ENCODE measurements around the gene PRR7. TPM values are rescaled to one million over a fixed set of nuclear protein-coding genes. Genes with fewer than 3 reads are reported as not detected.

PRR7 gene
- total RNA-seq, 2 experiments from 2014 or later, result 9.8 to 11.6 TPM

DNA sequence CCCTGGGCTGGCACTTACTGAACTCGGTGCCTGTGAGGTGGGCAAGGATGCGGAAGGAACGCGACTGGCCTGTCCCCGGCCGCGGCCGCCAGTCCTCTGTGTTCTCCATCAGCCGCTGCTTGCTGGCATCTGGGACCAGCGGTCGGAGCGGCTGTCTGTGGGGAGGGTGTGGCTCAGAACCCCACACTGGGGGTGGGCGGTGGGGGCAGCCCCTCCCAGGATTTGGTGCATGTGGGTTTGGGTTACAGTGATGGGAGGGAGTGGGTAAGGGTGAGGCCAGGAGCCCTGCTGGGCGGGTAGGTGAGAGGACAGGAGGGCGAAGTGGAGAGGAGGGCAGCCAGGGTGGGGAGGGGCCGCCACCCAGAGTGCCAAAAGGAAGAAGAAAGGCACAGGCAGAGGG lies 44.4 kb downstream of the PRR7 start:
- no peaks in the 10 kb centered on the region for H3K9me3 Mint-ChIP-seq (ENCODE audit: insufficient read depth)
- H3K4me3 Mint-ChIP-seq, result no peak overlapping the region
- ChIA-PET CTCF (interaction anchor here (0.6 to 0.9 kb wide), 2 partner anchors 13 to 36 kb away, joined by 3 read pairs; no protein-coding TSS in a partner anchor), POLR2A (no interaction called here)
- H3K36me3 Mint-ChIP-seq (ENCODE audit: low read depth), result peaks cover 38% of the 10 kb centered on the region
- no peaks in the 10 kb centered on the region for H3K27me3 Mint-ChIP-seq (ENCODE audit: low read depth)
- H3K4me1 Mint-ChIP-seq (ENCODE audit: low read depth), result peaks cover 36% of the 10 kb centered on the region
- DNase-seq (no peak), ATAC-seq (no peak)
- no peak overlapping the region for H3K27ac Mint-ChIP-seq

DNA sequence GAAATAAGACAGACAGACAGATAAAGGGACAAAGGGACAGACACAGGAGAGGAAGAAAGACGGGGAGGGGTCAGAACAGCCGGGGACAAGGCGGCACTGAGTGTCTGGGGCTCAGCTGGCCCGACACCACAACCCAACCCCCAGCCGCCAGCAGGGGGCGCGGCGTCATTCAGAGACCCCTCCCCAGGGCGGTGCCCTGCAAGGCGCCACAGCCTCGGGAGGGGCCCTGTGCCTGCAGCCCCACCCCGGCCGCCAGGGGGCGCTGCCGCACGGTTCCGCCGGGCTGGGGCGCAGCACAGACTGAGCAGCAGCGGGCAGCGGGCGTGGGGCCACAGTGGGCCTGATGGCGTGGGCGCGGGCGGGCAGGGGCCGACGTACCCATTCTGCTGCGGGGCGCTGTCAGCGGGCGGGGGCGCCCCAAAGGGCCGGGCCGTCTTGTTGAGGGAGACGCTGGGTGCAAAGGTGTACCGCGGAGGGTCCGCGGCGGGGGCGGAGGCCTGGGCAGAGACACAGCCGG lies 44.9 kb downstream of the PRR7 start:
- Mint-ChIP-seq H3K4me3 (no peak overlapping the region), H3K9me3 (ENCODE audit: insufficient read depth) (no peaks in the 10 kb centered on the region), H3K36me3 (ENCODE audit: low read depth) (peaks cover 34% of the 10 kb centered on the region), H3K27ac (no peak overlapping the region), H3K4me1 (ENCODE audit: low read depth) (peaks cover 41% of the 10 kb centered on the region), H3K27me3 (ENCODE audit: low read depth) (no peaks in the 10 kb centered on the region)
- CTCF ChIA-PET, result interaction anchor here (0.6 to 2.0 kb wide), 3 partner anchors 10 to 36 kb away, joined by 3 to 7 read pairs (median 3); no protein-coding TSS in a partner anchor
- POLR2A ChIA-PET, result no interaction called here
- no peak for DNase-seq
- no peak for ATAC-seq

GRCh38 chr5:177491983-177492746 lies 45.6 kb downstream of the PRR7 start:
- H3K4me1 Mint-ChIP-seq (ENCODE audit: low read depth), result peaks cover 41% of the 10 kb centered on the region
- H3K36me3 Mint-ChIP-seq (ENCODE audit: low read depth), result peaks cover 33% of the 10 kb centered on the region
- no peaks in the 10 kb centered on the region for H3K9me3 Mint-ChIP-seq (ENCODE audit: insufficient read depth)
- ChIA-PET POLR2A (interaction anchor here (0.8 to 2.9 kb wide), 3 partner anchors 14 to 32 kb away, joined by 3 to 12 read pairs (median 3); no protein-coding TSS in a partner anchor), CTCF (interaction anchor here (0.6 to 4.4 kb wide), 9 partner anchors 9 to 102 kb away, joined by 3 to 19 read pairs (median 7); no protein-coding TSS in a partner anchor)
- no peaks in the 10 kb centered on the region for H3K27me3 Mint-ChIP-seq (ENCODE audit: low read depth)
- no peak overlapping the region for H3K27ac Mint-ChIP-seq
- no peak for DNase-seq
- ATAC-seq, result no peak
- no peak overlapping the region for H3K4me3 Mint-ChIP-seq

DNA sequence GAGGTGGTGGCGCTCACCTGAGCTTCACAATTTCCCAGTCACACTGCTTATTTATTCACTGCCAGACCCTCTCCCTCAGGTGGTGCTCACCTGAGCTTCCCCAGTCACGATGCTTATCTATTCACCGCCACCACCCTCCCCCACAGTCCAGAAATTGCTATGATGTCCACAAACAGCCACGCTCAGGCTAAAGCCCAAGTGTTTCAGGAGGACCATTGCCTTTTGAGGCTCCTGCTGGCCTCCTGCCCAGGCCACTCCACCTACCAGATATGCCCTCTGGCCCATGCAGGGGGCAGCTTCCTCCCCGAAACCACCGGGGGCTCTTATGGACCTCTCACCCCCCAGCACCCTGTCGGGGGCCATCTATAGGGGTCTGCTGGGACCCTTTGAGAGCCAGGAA lies 46.2 kb downstream of the PRR7 start:
- Mint-ChIP-seq H3K27me3 (ENCODE audit: low read depth) (peaks cover 1% of the 10 kb centered on the region), H3K4me1 (ENCODE audit: low read depth) (peaks cover 43% of the 10 kb centered on the region), H3K27ac (peak overlapping the region; percentile 18), H3K9me3 (ENCODE audit: insufficient read depth) (no peaks in the 10 kb centered on the region), H3K4me3 (no peak overlapping the region), H3K36me3 (ENCODE audit: low read depth) (peaks cover 28% of the 10 kb centered on the region)
- ChIA-PET CTCF (interaction anchor here (0.6 to 4.4 kb wide), 9 partner anchors 9 to 103 kb away, joined by 3 to 19 read pairs (median 7); no protein-coding TSS in a partner anchor), POLR2A (interaction anchor here (0.8 to 2.9 kb wide), 4 partner anchors 15 to 66 kb away, joined by 3 to 12 read pairs (median 3); no protein-coding TSS in a partner anchor)
- no peak for DNase-seq
- no peak for ATAC-seq

GRCh38 chr5:177493795-177494345 lies 47.3 kb downstream of the PRR7 start:
- Mint-ChIP-seq H3K27ac (peak overlapping the region; percentile 84), H3K4me1 (ENCODE audit: low read depth) (peaks cover 53% of the 10 kb centered on the region), H3K9me3 (ENCODE audit: insufficient read depth) (no peaks in the 10 kb centered on the region), H3K4me3 (no peak overlapping the region), H3K27me3 (ENCODE audit: low read depth) (peaks cover 11% of the 10 kb centered on the region), H3K36me3 (ENCODE audit: low read depth) (peaks cover 24% of the 10 kb centered on the region)
- POLR2A ChIA-PET, result interaction anchor here (1.2 to 2.9 kb wide), 3 partner anchors 9 to 67 kb away, joined by 3 to 12 read pairs (median 5); no protein-coding TSS in a partner anchor
- CTCF ChIA-PET, result interaction anchor here (1.3 to 4.4 kb wide), 8 partner anchors 15 to 184 kb away, joined by 3 to 19 read pairs (median 7); no protein-coding TSS in a partner anchor
- no peak for ATAC-seq
- no peak for DNase-seq

- Mint-ChIP-seq H3K27me3 (ENCODE audit: low read depth) (peaks cover 14% of the 10 kb centered on the region), H3K27ac (peak overlapping the region; percentile 84), H3K4me3 (no peak overlapping the region), H3K9me3 (ENCODE audit: insufficient read depth) (no peaks in the 10 kb centered on the region), H3K4me1 (ENCODE audit: low read depth) (peaks cover 54% of the 10 kb centered on the region), H3K36me3 (ENCODE audit: low read depth) (peaks cover 24% of the 10 kb centered on the region)
- no peak for ATAC-seq
- CTCF ChIA-PET, result interaction anchor here (1.3 to 4.4 kb wide), 9 partner anchors 14 to 185 kb away, joined by 3 to 19 read pairs (median 6); no protein-coding TSS in a partner anchor
- no peak for DNase-seq
- POLR2A ChIA-PET, result interaction anchor here (1.9 to 2.9 kb wide), 2 partner anchors 9 to 16 kb away, joined by 5 to 12 read pairs; no protein-coding TSS in a partner anchor
Measured at GRCh38 chr5:177494346-177495195, 48.0 kb downstream of the PRR7 start.

DNA sequence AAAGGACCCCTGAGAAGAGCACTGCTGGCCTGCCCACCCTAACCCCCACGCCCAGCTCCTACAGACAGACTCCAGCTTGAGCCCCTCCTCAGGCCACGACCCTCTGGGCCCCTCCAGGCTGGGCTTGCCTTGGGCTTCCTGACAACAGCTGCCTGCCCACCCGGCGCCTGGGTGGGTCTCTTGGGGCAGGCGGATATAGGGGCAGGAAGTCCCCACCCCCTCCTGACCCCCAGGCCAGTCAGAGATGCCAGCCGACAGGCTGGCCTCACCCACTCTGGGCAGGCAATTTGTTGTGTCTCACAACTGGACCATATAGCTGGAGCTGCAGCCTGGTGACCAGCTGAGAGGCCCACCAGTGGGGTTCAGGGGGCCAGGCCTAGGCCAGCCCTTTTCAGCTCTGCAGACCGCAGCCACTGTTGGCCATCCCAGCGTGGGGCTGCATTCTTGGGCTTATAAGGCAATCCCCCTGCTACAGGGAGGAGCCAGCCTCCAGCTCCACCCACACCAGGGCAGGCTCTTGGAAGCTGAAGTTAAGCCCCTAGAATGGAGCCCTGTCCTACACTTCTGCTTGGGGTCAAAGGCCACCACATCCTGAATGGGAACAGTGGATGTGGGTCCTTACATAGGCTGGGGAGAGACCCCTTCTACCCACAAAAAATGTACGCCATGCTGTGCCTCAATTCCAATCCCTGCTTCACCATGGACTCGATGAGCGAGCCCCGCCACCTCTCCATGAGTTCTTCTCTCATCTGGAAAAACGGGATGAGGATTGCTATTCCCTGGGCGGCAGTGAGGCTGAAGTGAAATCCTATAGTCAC lies 48.8 kb downstream of the PRR7 start:
- H3K9me3 Mint-ChIP-seq (ENCODE audit: insufficient read depth), result no peaks in the 10 kb centered on the region
- H3K36me3 Mint-ChIP-seq (ENCODE audit: low read depth), result peaks cover 23% of the 10 kb centered on the region
- DNase-seq, result peak; percentile 34
- ChIA-PET CTCF (interaction anchor here (1.2 to 4.4 kb wide), 8 partner anchors 17 to 105 kb away, joined by 3 to 19 read pairs (median 6); no protein-coding TSS in a partner anchor), POLR2A (interaction anchor here (0.7 to 1.9 kb wide), 3 partner anchors 10 to 22 kb away, joined by 3 to 5 read pairs (median 3); no protein-coding TSS in a partner anchor)
- no peak for ATAC-seq
- peak overlapping the region; percentile 39 for H3K27ac Mint-ChIP-seq
- H3K4me1 Mint-ChIP-seq (ENCODE audit: low read depth), result peaks cover 56% of the 10 kb centered on the region
- H3K4me3 Mint-ChIP-seq, result peak overlapping the region; percentile 71
- peaks cover 18% of the 10 kb centered on the region for H3K27me3 Mint-ChIP-seq (ENCODE audit: low read depth)

DNA sequence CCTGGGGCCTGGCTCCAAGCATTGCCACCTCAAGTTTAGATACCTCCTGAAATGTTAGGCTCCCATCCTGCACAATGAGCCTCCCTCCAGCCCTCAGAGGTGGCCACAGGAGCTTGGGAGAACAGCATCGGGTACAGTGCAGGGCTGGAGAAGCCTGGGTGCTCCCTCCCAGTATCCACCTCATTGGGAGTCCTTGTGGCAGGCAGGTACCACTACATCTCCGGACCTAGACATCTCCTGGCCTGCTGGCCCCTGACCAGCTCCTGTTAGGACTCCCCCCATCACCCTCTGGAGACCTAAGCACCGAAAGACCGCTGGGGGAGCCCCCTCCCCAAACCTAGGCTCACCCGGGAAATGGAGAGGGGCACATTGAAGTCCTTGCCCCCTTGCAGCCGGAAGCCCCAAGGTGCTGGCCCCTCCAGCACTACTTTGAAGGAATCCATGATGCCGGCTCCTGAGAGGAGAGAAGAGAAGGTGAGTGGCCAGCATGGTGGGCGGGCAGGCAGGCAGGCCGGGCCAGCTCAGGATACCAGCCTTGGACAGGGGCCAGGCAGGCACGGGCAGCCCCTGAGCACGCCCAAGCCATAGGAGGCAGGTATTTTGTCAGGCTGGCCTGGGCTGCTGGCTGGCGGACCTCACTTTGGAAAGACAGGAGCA lies 49.6 kb downstream of the PRR7 start:
- DNase-seq, result peak; percentile 28
- ChIA-PET CTCF (interaction anchor here (1.1 to 4.4 kb wide), 10 partner anchors 8 to 186 kb away, joined by 3 to 19 read pairs (median 6); no protein-coding TSS in a partner anchor), POLR2A (interaction anchor here (0.7 to 1.5 kb wide), 4 partner anchors 12 to 23 kb away, joined by 3 to 5 read pairs (median 3); no protein-coding TSS in a partner anchor)
- peaks cover 18% of the 10 kb centered on the region for H3K27me3 Mint-ChIP-seq (ENCODE audit: low read depth)
- no peaks in the 10 kb centered on the region for H3K9me3 Mint-ChIP-seq (ENCODE audit: insufficient read depth)
- H3K4me3 Mint-ChIP-seq, result peak overlapping the region; percentile 71
- peaks cover 57% of the 10 kb centered on the region for H3K4me1 Mint-ChIP-seq (ENCODE audit: low read depth)
- H3K36me3 Mint-ChIP-seq (ENCODE audit: low read depth), result peaks cover 18% of the 10 kb centered on the region
- H3K27ac Mint-ChIP-seq, result peak overlapping the region; percentile 49
- ATAC-seq, result no peak

DNA sequence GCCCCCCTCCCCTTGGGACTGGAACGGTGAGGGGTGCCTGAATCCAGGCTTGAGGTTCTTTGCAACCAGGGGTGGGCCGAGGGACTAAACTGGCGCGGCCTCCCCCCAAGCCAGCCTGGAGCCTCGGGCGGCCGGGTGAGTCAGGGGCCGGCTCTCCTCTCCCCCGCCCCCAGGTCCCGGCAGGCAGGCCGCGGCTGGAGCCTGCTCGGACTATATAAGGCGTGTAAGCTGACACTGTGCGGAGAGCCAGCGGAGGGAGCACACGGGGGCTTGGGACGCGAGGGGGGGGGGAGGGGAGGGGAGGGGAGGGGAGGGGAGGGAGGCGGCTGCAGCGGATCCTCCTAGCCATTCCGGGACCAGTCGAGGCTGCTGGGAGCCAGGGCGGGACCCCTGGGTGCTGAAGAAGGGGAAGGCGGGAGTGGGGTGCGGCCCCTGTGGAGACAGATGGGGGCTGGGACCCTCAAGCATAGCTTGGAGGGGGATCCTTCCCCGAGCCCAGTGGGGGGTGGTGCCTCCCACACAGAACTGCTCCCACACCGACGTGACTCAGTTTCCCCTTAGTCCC lies 50.2 kb downstream of the PRR7 start:
- POLR2A ChIA-PET, result interaction anchor here (1.0 to 1.7 kb wide), 5 partner anchors 12 to 25 kb away, joined by 3 to 7 read pairs (median 4); no protein-coding TSS in a partner anchor
- peak overlapping the region; percentile 49 for H3K27ac Mint-ChIP-seq
- peaks cover 18% of the 10 kb centered on the region for H3K27me3 Mint-ChIP-seq (ENCODE audit: low read depth)
- ATAC-seq (no peak), DNase-seq (no peak)
- H3K4me3 Mint-ChIP-seq, result peak overlapping the region; percentile 71
- peaks cover 16% of the 10 kb centered on the region for H3K36me3 Mint-ChIP-seq (ENCODE audit: low read depth)
- peaks cover 57% of the 10 kb centered on the region for H3K4me1 Mint-ChIP-seq (ENCODE audit: low read depth)
- no peaks in the 10 kb centered on the region for H3K9me3 Mint-ChIP-seq (ENCODE audit: insufficient read depth)
- CTCF ChIA-PET, result interaction anchor here (1.1 to 6.2 kb wide), 11 partner anchors 9 to 187 kb away, joined by 3 to 97 read pairs (median 11); partner anchors contain the start of gene DBN1
